HT1080 (cell line): ENCODE results near the gene METTL3. TPM values are rescaled to one million over a fixed set of nuclear protein-coding genes. Genes with fewer than 3 reads are reported as not detected.
"Not testable (repeated sequence)": the region's sequence is repeated elsewhere in the genome, so short reads cannot be mapped to it uniquely, and the experiment has no call there.

ENCODE experiments used
- DNase-seq: peaks from one replicate; pipeline ENCODE4 v3.0.0-alpha.2; 2015; ENCODE audit warnings: low read depth
- polyA plus RNA-seq, 2 experiments: library from polyadenylated mRNA; depleted of rRNA; stranded (reverse); fragments of >200 nt; gene quantifications; 2 replicates each; pipeline ENCODE4 v1.2.3, GENCODE V29; 2015
- total RNA-seq: library from RNA; depleted of rRNA; stranded (reverse); fragments of >200 nt; shearing (Covaris generic); gene quantifications from 2 replicates; pipeline ENCODE4 v1.2.3, GENCODE V29; 2014; rRNA removed

METTL3 gene
- total RNA-seq: 96.6 and 99.7 TPM in 2 replicates
- polyA plus RNA-seq (2015; cell fraction: cytosol; rRNA removed): 60.6 and 63.8 TPM in 2 replicates
- 340 and 360 TPM in 2 replicates for polyA plus RNA-seq (2015; cell fraction: nucleus; rRNA removed)

- peak; percentile 99 for DNase-seq
Measured at GRCh38 chr14:21510735-21511657, at the start of gene METTL3. METTL3 (minus strand) TSS chr14:21511340; CDS start chr14:21511223, 117 bp downstream.

- no peak for DNase-seq
Measured at GRCh38 chr14:21558703-21559170, 47.6 kb upstream of the METTL3 start.

GRCh38 chr14:21557084-21557901, 46.2 kb upstream of the METTL3 start:
- DNase-seq: peak; percentile 63

GRCh38 chr14:21556378-21557083, 45.4 kb upstream of the METTL3 start:
- DNase-seq: no peak

- no peak for DNase-seq
Measured at GRCh38 chr14:21553266-21553665, 42.1 kb upstream of the METTL3 start.

GRCh38 chr14:21544588-21544987, 33.4 kb upstream of the METTL3 start:
- DNase-seq: not testable (repeated sequence)

GRCh38 chr14:21543963-21544362, 32.8 kb upstream of the METTL3 start:
- no peak for DNase-seq

GRCh38 chr14:21543521-21543960, 32.4 kb upstream of the METTL3 start:
- DNase-seq: no peak

- no peak for DNase-seq
Measured at GRCh38 chr14:21541413-21542074, 30.4 kb upstream of the METTL3 start.

GRCh38 chr14:21539189-21539940, 28.2 kb upstream of the METTL3 start:
- DNase-seq: no peak

GRCh38 chr14:21537090-21537424, 25.9 kb upstream of the METTL3 start:
- no peak for DNase-seq

GRCh38 chr14:21536418-21537089, 25.4 kb upstream of the METTL3 start:
- DNase-seq: no peak

- DNase-seq: no peak
Measured at GRCh38 chr14:21535545-21536417, 24.6 kb upstream of the METTL3 start.

GRCh38 chr14:21534576-21534975, 23.4 kb upstream of the METTL3 start:
- DNase-seq: no peak

GRCh38 chr14:21533294-21533693, 22.2 kb upstream of the METTL3 start:
- DNase-seq: no peak

GRCh38 chr14:21529515-21529914, 18.4 kb upstream of the METTL3 start:
- DNase-seq: no peak

GRCh38 chr14:21528381-21529348, 17.5 kb upstream of the METTL3 start:
- no peak for DNase-seq
